GM19099 (cell line): Measurements from ENCODE around the gene FSD1L.

Experiments used
- POLR2A ChIP-seq: IDR thresholded peaks from 3 replicates; pipeline ENCODE4 v1.6.1; 2011; ENCODE audit warnings: low read depth; ENCODE audit not compliant: insufficient read length; ENCODE audit errors: extremely low read depth

Gene FSD1L

DNA sequence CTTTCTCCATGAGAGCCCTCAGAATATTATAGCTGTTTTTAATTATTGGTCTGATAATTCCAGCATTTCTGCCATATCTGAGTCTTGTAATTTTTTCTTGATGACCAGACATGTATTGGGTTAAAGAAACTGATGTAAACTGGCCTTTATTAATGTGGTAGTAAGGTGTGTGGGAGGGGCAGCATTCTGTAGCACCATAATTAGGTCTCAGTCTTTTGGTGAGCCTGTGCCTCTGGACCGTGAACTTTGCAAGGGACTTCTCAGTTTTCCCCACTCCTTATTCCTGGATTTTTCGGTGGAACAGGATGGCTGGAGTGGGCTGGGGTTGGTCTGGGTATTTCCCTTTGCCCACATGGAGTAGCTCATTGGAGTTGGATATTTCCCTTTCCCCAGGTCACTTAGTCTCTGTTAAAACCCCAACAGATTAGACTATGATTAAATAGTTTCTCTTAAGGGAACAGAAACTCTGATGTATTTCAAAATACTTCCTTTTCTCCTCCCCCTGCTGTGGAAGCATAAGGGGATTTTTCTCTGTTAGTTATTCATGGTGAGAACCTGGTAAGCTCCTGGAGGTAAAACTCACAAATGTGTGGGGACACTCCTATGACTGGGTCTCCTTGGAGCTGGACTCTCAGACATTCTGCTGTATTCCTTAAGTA, 52.4 kb downstream of the FSD1L start:
- peak; percentile 53 for TF ChIP-seq POLR2A

DNA sequence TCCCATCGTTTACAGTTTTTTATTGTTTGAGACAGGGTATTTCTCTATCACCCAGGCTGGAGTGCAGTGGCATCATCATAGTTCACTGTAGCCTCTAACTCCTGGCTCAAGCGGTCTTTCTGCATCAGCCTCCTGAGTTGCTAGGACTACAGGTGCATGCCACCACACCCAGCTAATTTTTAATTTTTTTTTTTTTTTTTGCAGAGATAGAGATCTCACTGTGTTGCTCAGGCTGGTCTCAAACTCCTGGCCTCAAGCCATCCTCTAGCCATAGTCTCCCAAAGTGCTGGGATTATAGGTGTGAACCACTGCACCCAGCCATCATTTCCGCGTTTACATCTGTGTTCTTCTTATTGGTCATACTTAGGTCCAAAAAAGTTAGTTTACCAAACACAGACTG, 53.6 kb downstream of the FSD1L start:
- TF ChIP-seq POLR2A = no peak

DNA sequence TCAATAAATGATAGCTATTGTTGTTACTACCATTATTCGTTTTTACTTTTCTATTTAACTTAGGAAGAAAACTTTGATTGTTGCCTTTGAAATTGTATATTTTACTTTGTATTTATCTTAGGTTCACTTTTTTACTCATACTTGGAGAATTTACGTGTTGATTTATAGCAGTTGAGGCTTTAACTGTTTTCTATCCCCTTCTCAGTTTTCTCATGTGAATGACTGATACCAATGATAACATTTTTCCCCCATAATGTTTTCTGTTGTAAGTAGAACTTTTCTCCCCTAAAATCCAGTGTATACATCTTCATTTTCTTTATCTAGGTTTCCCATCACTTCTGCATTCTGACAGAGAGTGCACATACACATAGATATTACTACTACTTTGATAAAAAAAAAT, 54.4 kb downstream of the FSD1L start:
- TF ChIP-seq POLR2A = no peak

DNA sequence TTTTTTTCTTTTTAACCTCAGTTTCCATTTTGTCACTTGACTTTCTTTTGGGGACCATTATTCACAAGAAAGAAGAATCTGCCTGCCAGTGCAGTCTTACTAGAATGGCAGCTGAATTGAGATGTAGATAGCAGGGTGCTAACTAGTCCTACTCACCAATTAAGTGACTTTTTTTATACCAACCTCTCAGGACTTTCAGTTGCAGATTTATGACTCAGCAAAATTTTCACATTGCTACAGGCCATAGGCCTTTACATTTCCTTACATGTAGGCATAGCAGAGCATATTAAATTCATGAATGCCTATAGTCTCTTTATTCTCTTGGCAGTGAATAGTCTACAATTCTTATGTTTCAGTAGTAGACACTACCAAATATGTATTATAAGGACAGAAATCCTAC, 56.0 kb downstream of the FSD1L start:
- TF ChIP-seq POLR2A = no peak

DNA sequence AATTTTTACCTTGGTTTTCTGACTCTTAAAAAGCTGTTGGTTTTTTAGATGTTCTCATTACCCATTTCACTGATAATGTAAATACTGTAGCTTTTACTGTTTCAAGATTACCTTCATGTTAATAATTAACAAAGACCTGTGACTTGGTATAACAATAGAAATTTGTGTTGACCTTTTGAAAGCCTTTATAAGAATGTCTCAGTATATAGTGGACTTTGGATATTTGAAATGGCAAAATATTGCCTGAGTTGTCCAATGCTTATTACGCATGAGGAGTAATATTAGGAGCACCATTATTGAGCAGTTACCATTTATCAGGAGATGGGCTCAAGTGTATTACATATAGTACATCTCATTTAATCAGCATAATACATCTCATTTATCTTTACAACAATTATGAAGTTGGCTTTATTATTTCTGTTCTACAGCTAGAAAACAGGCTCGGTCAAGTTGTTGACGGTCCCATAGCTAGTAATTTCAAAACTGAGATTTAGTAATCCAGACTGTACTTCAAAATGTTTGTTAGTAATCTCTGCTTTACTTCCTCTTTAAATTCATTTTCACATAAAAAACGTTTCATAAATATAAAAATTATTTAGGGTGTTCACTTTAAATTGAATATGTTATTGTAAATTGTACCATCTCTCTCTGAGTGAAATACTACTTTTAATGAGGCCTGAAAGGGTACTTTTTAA, 59.4 kb downstream of the FSD1L start:
- TF ChIP-seq POLR2A = no peak

DNA sequence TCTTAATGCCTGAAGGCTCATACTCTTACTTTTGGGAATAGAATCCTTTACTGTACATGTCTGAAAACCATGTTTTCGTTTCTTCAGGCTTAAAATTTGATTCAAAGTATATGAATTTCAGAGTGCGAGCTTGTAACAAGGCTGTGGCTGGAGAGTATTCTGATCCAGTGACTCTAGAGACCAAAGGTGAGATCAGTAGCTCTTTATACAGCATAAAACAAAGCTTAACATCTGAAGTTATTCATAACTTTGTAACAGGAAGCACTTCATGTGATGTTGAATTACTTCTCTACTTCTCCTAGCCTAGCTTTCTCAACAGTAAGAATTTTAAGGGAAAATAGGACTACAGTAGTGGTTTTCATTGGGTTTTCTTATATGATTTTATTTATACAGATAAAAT, 60.7 kb downstream of the FSD1L start:
- TF ChIP-seq POLR2A = no peak

DNA sequence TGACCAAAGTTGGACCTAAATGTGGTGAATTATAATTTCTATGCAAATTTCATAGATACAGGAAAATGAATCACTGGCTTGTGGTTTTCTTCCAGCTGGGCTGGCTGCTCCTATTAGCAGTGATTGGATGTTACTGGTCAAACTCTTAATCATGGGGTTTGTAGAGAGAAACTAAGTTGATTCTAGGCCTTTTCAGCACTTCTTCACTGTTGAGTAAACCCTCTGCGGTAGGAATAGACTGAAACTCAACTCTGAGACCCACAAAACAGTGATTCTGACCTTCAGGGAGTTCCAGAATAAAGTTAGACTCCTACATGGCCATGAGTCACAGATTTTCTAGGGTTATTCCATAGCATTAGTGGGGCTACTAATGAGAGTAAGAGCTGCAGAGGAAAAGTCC, 62.2 kb downstream of the FSD1L start:
- TF ChIP-seq POLR2A = no peak

DNA sequence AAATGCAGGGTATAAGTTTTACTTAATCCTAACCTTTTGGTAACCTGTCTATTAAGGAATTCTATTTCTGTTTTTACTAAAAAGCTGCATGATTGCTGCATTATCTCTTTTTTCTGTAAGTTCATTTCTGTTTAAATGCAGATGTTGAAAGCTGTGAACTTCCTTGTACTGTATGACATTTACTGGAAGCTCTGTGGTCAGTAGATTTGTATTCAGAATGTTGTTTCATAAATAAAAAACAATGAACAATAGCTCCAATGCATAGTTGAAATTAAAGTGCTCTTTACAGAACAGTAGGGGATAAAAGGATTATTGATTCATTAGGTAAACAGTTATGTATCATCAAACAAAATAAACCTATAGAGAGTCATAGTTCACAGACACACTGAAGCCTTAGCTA, 63.6 kb downstream of the FSD1L start:
- TF ChIP-seq POLR2A = no peak

DNA sequence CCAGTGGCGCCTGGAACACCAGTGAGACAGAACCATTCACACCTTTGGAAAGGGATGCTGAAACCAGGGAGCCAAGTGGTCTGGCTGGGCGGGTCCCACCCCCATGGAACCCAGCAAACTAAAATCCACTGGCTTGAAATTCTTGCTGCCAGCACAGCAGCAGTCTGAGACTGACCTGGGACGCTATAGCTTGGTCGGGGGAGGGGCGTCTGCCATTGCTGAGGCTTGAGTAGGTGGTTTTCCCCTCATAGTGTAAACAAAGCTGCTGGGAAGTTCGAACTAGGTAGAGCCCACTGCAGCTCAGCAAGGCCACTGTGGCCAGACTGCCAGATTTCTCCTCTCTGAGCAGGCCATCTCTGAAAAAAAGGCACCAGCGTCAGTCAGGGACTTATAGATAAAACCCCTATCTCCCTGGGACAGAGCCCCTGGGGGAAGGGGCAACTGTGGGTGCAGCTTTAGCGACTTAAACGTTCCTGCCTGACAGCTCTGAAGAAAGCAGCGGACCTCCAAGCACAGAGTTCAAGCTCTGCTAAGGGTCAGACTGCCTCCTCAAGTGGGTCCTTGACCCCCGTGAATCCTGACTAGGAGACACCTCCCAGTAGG, 68.1 kb downstream of the FSD1L start:
- TF ChIP-seq POLR2A = no peak

DNA sequence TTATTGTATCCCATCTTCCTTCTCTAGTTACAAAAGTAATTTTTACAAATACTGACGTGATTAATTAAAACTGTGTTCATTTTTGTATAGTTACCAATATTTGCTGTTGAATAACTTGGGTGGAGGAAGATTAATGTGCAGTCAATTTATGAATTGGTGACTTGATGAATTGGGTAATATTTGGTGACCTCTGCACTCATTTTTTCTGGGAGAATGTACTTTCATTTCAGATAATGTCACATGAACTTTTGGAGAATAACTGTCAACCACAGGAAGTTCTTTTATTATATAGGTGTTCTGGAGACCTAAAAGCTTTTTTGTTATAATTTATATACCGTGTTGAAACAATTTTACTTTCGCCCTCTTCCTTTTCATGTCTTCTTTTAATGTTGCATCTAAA, 83.7 kb downstream of the FSD1L start:
- TF ChIP-seq POLR2A = no peak

DNA sequence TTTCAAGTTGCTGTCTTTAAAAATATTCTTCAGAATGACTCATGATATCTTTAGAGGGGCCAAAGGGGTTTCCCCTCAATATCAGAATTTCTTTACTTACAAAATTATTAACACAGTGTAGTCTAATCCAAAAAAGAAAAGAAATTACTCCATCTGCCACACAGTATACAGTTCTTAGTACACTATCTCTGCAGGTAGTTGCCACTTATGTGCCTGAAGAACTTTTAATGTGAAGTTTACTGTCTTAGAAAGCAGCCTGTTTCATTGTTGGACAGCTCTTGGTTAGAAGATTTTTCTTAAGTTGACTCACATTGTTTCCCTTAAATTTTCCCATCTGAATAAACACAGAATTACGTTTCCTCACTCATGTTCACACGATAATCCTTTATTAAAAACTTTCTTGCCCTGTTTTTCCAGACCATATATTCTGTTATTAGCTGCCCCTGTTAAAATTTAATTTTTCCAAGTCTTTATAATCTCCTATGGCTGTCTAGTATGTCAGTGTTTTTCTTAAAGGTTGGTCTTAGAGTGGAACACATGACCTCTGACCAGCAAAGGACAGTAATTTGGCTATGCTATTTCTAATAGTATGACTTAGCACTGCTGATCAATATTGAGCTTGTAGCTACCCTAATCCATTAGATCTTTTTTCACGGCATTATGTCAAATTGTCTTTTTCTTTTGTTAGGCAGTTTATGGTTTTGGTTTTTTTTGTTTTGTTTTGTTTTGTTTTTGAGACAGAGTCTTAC, 88.3 kb downstream of the FSD1L start:
- TF ChIP-seq POLR2A = no peak

DNA sequence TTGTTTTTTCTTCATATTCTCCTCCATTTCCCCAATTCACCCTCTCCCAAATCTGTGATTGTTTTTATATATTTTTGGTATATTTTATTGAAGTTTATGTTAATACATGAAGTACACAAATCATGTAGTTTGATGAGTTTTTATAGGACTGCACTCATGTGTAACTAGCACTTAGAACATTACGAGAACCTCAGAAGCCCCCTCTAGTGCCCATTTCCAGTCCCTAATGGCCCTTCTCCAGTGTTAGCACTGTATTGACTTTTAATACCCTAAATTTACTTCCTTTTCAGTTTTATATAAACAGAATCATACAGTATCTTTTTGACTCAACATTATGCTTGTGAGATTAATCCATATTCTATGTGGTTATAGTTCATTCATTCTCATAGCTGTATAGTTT, 91.6 kb downstream of the FSD1L start:
- TF ChIP-seq POLR2A = no peak

DNA sequence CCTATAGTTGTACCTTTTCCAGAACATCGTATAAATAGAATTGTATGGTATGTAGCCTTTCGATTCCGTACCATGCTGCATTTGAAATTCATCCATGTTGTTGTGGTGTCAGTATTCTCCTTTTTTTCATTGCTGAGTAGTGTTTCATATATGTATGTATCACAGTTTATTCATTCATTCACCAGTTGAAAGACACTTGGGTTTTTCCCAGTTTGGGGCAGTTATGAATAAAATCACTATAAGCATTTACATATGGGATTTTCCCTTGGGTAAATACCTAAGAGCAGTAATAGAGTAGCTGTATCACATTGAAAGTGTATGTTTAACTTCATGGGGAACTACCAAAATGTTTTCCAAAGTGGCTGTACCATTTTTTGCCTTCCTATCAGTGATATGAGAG, 94.0 kb downstream of the FSD1L start:
- TF ChIP-seq POLR2A = no peak

DNA sequence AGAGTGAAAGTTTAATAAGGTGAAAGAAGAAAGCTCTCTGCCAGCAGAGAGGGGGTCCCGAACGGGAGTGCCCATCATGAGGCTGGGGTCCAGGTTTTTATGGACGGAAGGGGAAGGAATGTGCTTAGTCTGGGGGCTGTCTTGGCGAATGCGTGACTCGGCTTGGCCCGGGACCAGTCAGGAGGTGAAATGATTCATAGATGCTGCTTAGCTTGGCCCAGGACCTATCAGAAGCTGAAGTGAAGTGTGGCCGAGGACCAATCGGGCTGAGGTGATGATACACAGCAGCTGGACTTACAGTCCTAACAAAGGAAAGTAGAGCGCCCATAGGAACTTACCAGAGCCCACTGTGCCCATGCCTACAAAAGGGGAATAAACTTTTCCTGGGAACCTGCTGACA, 106.2 kb downstream of the FSD1L start:
- TF ChIP-seq POLR2A = no peak

DNA sequence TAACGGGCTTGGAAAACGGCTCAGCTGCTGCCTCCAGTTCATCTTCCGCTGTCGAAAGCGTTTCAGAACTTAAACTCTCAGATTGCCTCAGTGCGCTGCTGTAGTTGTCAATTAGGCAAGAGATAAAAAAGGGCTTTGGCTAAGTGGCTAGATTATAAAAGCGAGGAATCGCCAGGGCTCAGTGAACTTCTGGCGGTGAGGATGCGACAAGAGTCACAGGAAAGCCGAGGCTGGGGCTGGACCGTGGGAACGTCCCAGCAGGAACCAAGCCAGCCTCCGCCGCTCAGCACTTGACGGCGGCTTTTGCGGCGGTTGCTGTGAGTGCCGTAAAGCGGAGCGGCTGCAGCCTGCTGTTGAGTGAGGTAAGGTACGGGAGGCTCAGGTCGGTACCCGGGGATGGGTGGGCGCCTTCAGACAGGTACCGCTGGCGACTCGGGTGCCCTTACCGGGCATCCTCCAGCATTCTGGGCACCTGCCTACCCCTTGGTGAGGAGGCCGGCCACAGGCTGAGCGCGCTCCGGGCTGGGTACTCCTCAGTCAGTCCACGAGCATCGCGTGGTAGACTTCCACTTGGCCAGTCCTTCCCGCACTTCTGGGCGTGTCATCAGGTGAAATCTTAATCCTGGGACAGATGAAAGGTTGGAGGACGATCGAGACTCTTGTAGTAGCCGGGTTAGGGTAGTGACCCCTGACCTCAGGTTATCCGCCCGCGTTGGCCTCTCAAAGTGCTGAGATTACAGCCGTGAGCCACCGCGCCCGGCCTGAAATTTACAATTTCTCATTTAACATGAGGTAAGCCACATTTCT, 110.2 kb downstream of the FSD1L start, which contains the start of gene FKTN:
FKTN (plus strand) TSS at position 328 of the 807 bp plus-strand sequence. CDS start 16,902 bp downstream, outside the sequence.
- peak; percentile 95 for TF ChIP-seq POLR2A
